ENCODE measurements around the gene TMEM151A.

Gene TMEM151A

GRCh38 chr11:66333896-66334604, 42.4 kb downstream of the TMEM151A start:
- Mint-ChIP-seq H3K27ac (no peak overlapping the region), H3K4me3 (no peak overlapping the region), H3K27me3 (peaks cover 3% of the 10 kb centered on the region), H3K4me1 (ENCODE audit: low read depth) (peaks cover 35% of the 10 kb centered on the region), H3K9me3 (no peaks in the 10 kb centered on the region), H3K36me3 (ENCODE audit: low read depth) (peaks cover 64% of the 10 kb centered on the region)
- intact Hi-C loops (cut with micrococcal nuclease) = no loop called here

- H3K36me3 Mint-ChIP-seq (ENCODE audit: low read depth) = peaks cover 72% of the 10 kb centered on the region
- peaks cover 3% of the 10 kb centered on the region for H3K27me3 Mint-ChIP-seq
- H3K4me1 Mint-ChIP-seq (ENCODE audit: low read depth) = peaks cover 35% of the 10 kb centered on the region
- peak overlapping the region; percentile 95 for H3K4me3 Mint-ChIP-seq
- intact Hi-C loops (cut with micrococcal nuclease) = no loop called here
- H3K27ac Mint-ChIP-seq = peak overlapping the region; percentile 89
- H3K9me3 Mint-ChIP-seq = no peaks in the 10 kb centered on the region
These were observed 43.1 kb downstream of the TMEM151A start for GRCh38 chr11:66334605-66335442.

- H3K36me3 Mint-ChIP-seq (ENCODE audit: low read depth) = peaks cover 81% of the 10 kb centered on the region
- H3K4me1 Mint-ChIP-seq (ENCODE audit: low read depth) = peaks cover 35% of the 10 kb centered on the region
- no peaks in the 10 kb centered on the region for H3K9me3 Mint-ChIP-seq
- peak overlapping the region; percentile 95 for H3K4me3 Mint-ChIP-seq
- H3K27me3 Mint-ChIP-seq = no peaks in the 10 kb centered on the region
- H3K27ac Mint-ChIP-seq = peak overlapping the region; percentile 89
- intact Hi-C loops (cut with micrococcal nuclease) = no loop called here
These were observed 44.0 kb downstream of the TMEM151A start for GRCh38 chr11:66335531-66336233.

DNA sequence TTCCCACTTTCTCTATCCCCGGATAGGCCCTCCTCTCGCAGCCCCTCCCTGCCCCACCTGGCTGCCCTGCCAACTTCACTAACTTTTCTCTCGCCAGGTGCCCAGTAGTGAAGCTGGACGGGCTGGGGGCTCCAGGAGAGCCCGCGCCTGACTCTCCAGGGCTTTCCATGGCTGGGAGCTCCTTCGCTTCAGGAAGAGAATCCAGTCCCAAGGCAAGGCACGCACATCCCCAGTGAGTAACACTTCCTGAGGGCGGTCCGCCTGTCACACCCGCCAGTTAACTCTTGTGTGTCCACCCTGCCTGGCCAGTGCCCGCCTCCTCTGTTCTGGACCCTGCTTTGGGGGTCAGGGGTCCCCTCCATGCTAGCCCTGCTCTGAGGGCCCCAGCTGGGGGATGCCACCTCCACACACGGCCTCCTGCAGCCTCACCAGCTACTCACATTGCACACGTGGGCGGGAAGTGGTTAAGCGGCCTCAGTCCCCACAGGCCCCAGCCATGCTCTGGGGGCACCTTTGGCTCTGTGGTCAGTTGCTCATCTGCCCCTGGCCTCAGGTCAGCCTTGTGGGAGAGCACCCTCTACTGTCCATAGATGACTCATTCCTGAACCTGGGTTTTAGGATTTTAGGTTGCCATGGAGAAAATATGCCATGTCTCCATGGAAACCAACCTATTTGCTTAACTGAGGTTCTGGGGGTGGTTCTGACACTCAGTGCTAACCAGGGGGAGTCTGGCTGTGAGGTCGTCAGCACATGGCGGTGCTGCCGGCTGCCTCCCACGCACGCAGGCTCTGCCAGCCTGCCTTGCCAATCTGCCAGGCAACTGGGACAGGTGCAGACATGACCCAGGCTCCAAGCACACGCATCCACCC, 44.8 kb downstream of the TMEM151A start, which contains the start of gene RIN1:
Gene RIN1 (minus strand): TSS at position 201 of the 869 bp plus-strand sequence. CDS start 32 bp downstream, at position 169.
- Mint-ChIP-seq H3K9me3 (no peaks in the 10 kb centered on the region), H3K4me1 (ENCODE audit: low read depth) (peaks cover 35% of the 10 kb centered on the region), H3K27ac (peak within 1 kb of the TSS; percentile 89), H3K4me3 (peak within 1 kb of the TSS; percentile 95), H3K27me3 (no peaks in the 10 kb centered on the region), H3K36me3 (ENCODE audit: low read depth) (peaks cover 88% of the 10 kb centered on the region)
- intact Hi-C loops (cut with micrococcal nuclease) = no loop called here

GRCh38 chr11:66337103-66337899, 45.6 kb downstream of the TMEM151A start:
- Mint-ChIP-seq H3K4me3 (no peak overlapping the region), H3K27ac (peak overlapping the region; percentile 1), H3K9me3 (no peaks in the 10 kb centered on the region), H3K4me1 (ENCODE audit: low read depth) (peaks cover 35% of the 10 kb centered on the region), H3K27me3 (no peaks in the 10 kb centered on the region), H3K36me3 (ENCODE audit: low read depth) (peaks cover 89% of the 10 kb centered on the region)
- intact Hi-C loops (cut with micrococcal nuclease) = no loop called here

DNA sequence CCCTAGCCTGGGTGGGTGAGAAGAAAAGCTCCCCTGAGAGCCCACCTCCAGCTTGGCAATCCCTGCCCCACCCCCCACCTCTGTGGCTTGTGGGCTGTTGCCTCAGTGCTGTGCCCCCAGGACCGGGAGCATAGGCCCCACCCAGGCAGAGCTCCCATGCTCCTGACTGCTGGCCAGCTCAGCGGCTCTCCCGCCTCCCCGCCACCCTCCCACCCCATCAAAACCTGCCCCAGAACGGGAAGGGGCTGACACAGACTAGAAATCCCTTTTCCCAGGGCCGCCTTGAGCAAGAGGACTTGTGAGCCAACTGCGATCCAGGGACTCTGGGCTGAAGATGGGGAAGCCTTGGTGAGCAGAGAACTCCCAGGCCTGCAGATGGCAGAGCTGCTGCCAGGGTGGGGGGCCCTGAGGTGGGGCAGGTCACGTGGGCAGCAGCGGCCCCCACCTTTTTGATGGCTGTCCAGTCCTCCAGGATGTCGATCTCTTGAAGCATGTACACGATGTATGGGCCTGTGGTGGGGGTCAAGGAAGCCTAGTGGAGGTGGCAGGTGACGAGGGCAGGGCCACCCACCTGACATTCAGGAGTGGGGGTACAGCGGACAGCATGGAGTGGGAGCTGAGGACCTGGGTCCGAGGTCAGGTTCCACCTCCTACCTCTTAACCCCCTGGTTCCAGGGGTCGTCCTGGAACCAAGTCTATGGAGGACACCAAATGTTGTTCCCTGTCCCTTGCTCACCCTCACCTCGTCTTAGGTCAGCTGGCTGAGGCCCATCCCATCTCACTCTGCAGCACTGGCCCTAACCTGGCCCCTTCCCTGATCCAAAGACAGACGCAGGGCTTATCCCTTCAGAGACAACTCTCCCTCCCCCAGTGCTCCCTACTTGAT, 46.8 kb downstream of the TMEM151A start:
- H3K4me3 Mint-ChIP-seq = no peak overlapping the region
- H3K27ac Mint-ChIP-seq = peak overlapping the region; percentile 20
- no peaks in the 10 kb centered on the region for H3K27me3 Mint-ChIP-seq
- no peaks in the 10 kb centered on the region for H3K9me3 Mint-ChIP-seq
- H3K4me1 Mint-ChIP-seq (ENCODE audit: low read depth) = peaks cover 46% of the 10 kb centered on the region
- peaks cover 89% of the 10 kb centered on the region for H3K36me3 Mint-ChIP-seq (ENCODE audit: low read depth)
- intact Hi-C loops (cut with micrococcal nuclease) = no loop called here

- peak overlapping the region; percentile 20 for H3K27ac Mint-ChIP-seq
- H3K9me3 Mint-ChIP-seq = no peaks in the 10 kb centered on the region
- H3K4me3 Mint-ChIP-seq = no peak overlapping the region
- H3K4me1 Mint-ChIP-seq (ENCODE audit: low read depth) = peaks cover 47% of the 10 kb centered on the region
- peaks cover 85% of the 10 kb centered on the region for H3K36me3 Mint-ChIP-seq (ENCODE audit: low read depth)
- no peaks in the 10 kb centered on the region for H3K27me3 Mint-ChIP-seq
- intact Hi-C loops (cut with micrococcal nuclease) = no loop called here
These were observed 47.5 kb downstream of the TMEM151A start for GRCh38 chr11:66339162-66339675.

- no peak overlapping the region for H3K4me3 Mint-ChIP-seq
- no peaks in the 10 kb centered on the region for H3K9me3 Mint-ChIP-seq
- intact Hi-C loops (cut with micrococcal nuclease) = no loop called here
- H3K4me1 Mint-ChIP-seq (ENCODE audit: low read depth) = peaks cover 48% of the 10 kb centered on the region
- peaks cover 87% of the 10 kb centered on the region for H3K36me3 Mint-ChIP-seq (ENCODE audit: low read depth)
- no peaks in the 10 kb centered on the region for H3K27me3 Mint-ChIP-seq
- H3K27ac Mint-ChIP-seq = no peak overlapping the region
These were observed 48.2 kb downstream of the TMEM151A start for GRCh38 chr11:66339686-66340483.

GRCh38 chr11:66340596-66341501, 49.2 kb downstream of the TMEM151A start:
- Mint-ChIP-seq H3K27ac (no peak overlapping the region), H3K4me1 (ENCODE audit: low read depth) (peaks cover 46% of the 10 kb centered on the region)

GRCh38 chr11:66341502-66342126, 49.9 kb downstream of the TMEM151A start:
- Mint-ChIP-seq H3K36me3 (ENCODE audit: low read depth) (peaks cover 78% of the 10 kb centered on the region), H3K27me3 (no peaks in the 10 kb centered on the region), H3K4me3 (no peak overlapping the region), H3K4me1 (ENCODE audit: low read depth) (peaks cover 44% of the 10 kb centered on the region), H3K9me3 (no peaks in the 10 kb centered on the region), H3K27ac (no peak overlapping the region)
- intact Hi-C loops (cut with micrococcal nuclease) = no loop called here

More at GRCh38 chr11:66340596-66341501, 49.2 kb downstream of the TMEM151A start:
- no peaks in the 10 kb centered on the region for H3K9me3 Mint-ChIP-seq
- no peak overlapping the region for H3K4me3 Mint-ChIP-seq
- peaks cover 84% of the 10 kb centered on the region for H3K36me3 Mint-ChIP-seq (ENCODE audit: low read depth)
- intact Hi-C loops (cut with micrococcal nuclease) = no loop called here
- H3K27me3 Mint-ChIP-seq = no peaks in the 10 kb centered on the region
